ENCODE data around the gene MSLN.

MSLN gene

GRCh38 chr16:767743-768235 is 7.3 kb downstream of the MSLN start:
- no peak for DNase-seq (ENCODE audit: extremely low read depth, insufficient read length)
- Histone ChIP-seq H3K27me3 (replicated peaks; ENCODE audit: control insufficient read depth, insufficient read depth, low read length) (no peaks in the 10 kb centered on the region), H3K4me3 (replicated peaks; ENCODE audit: low read depth, low read length) (no peak overlapping the region), H3K36me3 (ENCODE audit: control insufficient read depth, insufficient read depth, low read length) (no peaks in the 10 kb centered on the region)
- TF ChIP-seq, protein P1, sequence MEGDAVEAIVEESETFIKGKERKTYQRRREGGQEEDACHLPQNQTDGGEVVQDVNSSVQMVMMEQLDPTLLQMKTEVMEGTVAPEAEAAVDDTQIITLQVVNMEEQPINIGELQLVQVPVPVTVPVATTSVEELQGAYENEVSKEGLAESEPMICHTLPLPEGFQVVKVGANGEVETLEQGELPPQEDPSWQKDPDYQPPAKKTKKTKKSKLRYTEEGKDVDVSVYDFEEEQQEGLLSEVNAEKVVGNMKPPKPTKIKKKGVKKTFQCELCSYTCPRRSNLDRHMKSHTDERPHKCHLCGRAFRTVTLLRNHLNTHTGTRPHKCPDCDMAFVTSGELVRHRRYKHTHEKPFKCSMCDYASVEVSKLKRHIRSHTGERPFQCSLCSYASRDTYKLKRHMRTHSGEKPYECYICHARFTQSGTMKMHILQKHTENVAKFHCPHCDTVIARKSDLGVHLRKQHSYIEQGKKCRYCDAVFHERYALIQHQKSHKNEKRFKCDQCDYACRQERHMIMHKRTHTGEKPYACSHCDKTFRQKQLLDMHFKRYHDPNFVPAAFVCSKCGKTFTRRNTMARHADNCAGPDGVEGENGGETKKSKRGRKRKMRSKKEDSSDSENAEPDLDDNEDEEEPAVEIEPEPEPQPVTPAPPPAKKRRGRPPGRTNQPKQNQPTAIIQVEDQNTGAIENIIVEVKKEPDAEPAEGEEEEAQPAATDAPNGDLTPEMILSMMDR (IDR thresholded peaks at IDR 0.05; ENCODE audit: insufficient read depth, low read length, poor library complexity, severe bottlenecking) = no peak

DNA sequence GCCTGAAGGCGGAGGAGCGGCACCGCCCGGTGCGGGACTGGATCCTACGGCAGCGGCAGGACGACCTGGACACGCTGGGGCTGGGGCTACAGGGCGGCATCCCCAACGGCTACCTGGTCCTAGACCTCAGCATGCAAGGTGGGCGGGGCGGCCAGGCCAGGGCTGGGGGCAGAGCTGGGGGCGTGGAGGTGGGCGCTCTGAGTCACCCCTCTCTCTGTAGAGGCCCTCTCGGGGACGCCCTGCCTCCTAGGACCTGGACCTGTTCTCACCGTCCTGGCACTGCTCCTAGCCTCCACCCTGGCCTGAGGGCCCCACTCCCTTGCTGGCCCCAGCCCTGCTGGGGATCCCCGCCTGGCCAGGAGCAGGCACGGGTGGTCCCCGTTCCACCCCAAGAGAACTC is 7.9 kb downstream of the MSLN start:
- Histone ChIP-seq H3K36me3 (ENCODE audit: control insufficient read depth, insufficient read depth, low read length) (no peaks in the 10 kb centered on the region), H3K27me3 (replicated peaks; ENCODE audit: control insufficient read depth, insufficient read depth, low read length) (no peaks in the 10 kb centered on the region), H3K4me3 (replicated peaks; ENCODE audit: low read depth, low read length) (no peak overlapping the region)
- TF ChIP-seq, protein P1 (IDR thresholded peaks at IDR 0.05; ENCODE audit: insufficient read depth, low read length, poor library complexity, severe bottlenecking) = no peak
- peak; percentile 9 for DNase-seq (ENCODE audit: extremely low read depth, insufficient read length)

DNA sequence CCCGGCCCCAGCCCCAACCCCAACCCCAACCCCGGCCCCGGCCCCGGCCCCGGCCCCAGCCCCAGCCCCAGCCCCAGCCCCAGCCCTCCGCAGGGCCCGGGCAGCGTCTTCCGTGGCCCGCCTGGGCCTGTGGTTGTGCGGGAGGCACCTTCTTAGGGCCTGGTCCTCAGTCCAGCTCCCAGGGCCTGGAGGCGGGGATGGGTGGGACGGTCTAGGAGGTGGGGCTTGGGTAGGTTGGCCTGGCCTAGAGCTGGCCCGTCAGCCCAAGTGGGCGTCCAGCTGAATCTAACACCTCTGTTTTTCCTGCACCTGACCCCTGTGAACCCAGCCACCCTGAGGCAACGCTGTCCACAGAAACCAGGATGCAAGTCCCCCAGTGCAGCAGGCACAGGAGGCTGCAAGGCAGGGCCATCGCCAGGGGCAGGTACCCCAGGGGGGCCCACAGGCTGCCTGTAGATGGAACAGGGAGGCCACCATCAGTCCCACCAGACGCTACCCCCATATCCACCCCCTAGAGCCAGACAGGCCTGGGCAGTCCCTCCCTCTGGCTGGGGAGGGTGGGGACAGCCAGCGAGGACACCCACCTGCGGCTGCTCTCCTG is 8.8 kb downstream of the MSLN start:
- Histone ChIP-seq H3K36me3 (ENCODE audit: control insufficient read depth, insufficient read depth, low read length) (no peaks in the 10 kb centered on the region), H3K4me3 (replicated peaks; ENCODE audit: low read depth, low read length) (no peak overlapping the region), H3K27me3 (replicated peaks; ENCODE audit: control insufficient read depth, insufficient read depth, low read length) (no peaks in the 10 kb centered on the region)
- no peak for DNase-seq (ENCODE audit: extremely low read depth, insufficient read length)
- TF ChIP-seq, protein P1 (IDR thresholded peaks at IDR 0.05; ENCODE audit: insufficient read depth, low read length, poor library complexity, severe bottlenecking) = no peak

DNA sequence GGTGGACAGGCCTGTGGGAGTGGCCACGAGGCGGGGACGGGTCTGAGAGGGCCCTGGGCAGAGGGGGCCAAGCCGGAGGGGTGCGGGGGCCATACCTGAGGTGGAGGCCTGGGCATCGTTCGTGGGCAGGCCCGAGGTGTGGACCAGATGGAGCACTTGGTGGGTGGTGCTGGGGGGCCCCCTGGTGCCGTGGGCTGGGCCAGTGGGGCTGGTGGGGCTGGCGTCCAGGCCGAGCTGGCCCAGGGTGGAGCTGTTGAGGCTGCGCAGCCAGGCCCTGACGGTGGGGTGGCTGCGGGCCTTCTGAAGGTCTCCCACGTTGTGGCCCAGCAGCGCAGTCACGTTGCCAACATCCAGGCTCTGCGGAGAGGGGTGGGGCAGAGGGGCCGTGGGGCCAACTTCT is 9.4 kb downstream of the MSLN start:
- TF ChIP-seq, protein P1 (IDR thresholded peaks at IDR 0.05; ENCODE audit: insufficient read depth, low read length, poor library complexity, severe bottlenecking) = no peak
- Histone ChIP-seq H3K36me3 (ENCODE audit: control insufficient read depth, insufficient read depth, low read length) (no peaks in the 10 kb centered on the region), H3K27me3 (replicated peaks; ENCODE audit: control insufficient read depth, insufficient read depth, low read length) (no peaks in the 10 kb centered on the region), H3K4me3 (replicated peaks; ENCODE audit: low read depth, low read length) (no peak overlapping the region)
- DNase-seq (ENCODE audit: extremely low read depth, insufficient read length) = no peak

- H3K27me3 ChIP-seq (replicated peaks; ENCODE audit: control insufficient read depth, insufficient read depth, low read length) = no peaks in the 10 kb centered on the region
- TF ChIP-seq, protein P1 (IDR thresholded peaks at IDR 0.05; ENCODE audit: insufficient read depth, low read length, poor library complexity, severe bottlenecking) = no peak
- no peak overlapping the region for H3K4me3 ChIP-seq (replicated peaks; ENCODE audit: low read depth, low read length)
- no peaks in the 10 kb centered on the region for H3K36me3 ChIP-seq (ENCODE audit: control insufficient read depth, insufficient read depth, low read length)
- no peak for DNase-seq (ENCODE audit: extremely low read depth, insufficient read length)
These were observed 9.9 kb downstream of the MSLN start for GRCh38 chr16:770411-770810.

DNA sequence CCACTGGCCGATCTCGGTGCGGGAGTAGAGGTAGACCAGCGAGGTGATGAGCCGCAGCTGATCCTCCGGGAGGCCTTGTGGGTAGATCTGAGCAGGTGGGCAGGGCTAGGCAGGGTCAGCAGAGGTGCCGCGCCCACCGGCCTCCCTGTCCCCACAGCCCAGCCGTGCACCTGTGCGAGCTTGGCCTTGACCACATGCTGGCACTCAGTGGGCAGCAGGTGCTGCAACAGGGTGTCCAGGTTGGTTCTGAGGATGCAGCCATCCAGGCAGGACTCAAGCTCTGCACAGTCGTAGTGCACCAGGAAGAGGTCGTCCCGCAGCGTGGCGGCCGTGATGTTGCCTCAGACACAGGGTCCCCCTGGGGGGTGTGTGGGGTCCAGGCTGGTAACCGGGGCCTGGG is 12.4 kb downstream of the MSLN start:
- TF ChIP-seq, protein P1 (IDR thresholded peaks at IDR 0.05; ENCODE audit: insufficient read depth, low read length, poor library complexity, severe bottlenecking) = no peak
- peak; percentile 6 for DNase-seq (ENCODE audit: extremely low read depth, insufficient read length)
- no peaks in the 10 kb centered on the region for H3K27me3 ChIP-seq (replicated peaks; ENCODE audit: control insufficient read depth, insufficient read depth, low read length)
- no peaks in the 10 kb centered on the region for H3K36me3 ChIP-seq (ENCODE audit: control insufficient read depth, insufficient read depth, low read length)
- no peak overlapping the region for H3K4me3 ChIP-seq (replicated peaks; ENCODE audit: low read depth, low read length)
